ENCODE measurements around the gene TMEM131L.

Gene TMEM131L

DNA sequence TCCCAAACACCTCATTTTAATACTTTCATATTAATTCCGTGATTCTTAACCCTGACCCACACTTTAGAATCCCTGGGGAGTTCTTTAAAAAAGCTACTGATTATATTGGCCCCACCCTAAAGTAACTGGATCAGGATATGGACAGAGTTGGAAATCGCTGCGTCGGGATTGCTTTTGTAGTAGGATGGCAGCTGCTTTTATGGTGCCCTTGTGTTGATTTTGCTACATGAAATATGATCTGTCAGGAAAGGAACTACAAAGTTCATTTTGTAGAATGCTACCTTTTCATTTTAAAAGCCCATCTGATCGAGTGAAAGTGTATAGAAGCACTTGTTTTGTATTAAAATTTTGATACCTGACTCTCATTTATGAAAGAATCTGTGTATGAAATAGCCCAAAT is 43.6 kb downstream of the TMEM131L start:
- no peak for DNase-seq

DNA sequence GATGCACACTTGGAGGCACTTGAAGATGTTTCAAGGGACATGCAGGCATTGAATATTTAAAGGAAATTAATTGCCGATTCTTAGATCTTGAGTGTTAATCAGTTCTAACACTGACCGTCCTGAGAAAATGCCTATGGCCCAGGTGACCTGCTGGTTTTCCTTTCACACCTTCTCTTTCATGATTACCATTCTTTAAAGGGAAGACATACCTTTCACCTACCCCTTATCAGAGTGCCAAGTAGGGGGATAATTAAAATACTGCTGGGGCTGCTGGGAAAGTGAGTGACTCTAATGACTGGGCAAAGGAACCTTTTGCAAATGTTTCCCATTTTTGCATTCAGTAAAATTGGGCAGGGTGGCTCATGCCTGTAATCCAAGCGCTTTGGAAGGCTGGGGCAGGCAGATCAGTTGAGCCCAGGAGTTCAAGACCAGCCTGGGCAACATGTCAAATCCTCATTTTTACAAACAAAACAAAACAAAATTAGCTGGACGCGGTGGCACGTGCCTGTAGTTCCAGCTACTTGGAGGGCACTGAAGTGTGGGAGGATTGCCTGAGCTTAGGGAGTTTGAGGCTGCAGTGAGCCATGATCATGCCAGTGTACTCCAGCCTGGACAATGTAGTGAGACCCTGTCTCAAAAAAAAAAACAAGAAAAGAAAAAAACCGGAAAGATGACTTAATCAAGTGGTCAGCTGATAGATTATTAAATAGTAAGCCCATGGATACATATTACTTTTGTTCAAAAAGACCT is 44.3 kb downstream of the TMEM131L start:
- DNase-seq, result no peak

GRCh38 chr4:153511104-153511503 is 44.9 kb downstream of the TMEM131L start:
- DNase-seq, result no peak

GRCh38 chr4:153512162-153512852 is 46.1 kb downstream of the TMEM131L start:
- DNase-seq, result no peak

DNA sequence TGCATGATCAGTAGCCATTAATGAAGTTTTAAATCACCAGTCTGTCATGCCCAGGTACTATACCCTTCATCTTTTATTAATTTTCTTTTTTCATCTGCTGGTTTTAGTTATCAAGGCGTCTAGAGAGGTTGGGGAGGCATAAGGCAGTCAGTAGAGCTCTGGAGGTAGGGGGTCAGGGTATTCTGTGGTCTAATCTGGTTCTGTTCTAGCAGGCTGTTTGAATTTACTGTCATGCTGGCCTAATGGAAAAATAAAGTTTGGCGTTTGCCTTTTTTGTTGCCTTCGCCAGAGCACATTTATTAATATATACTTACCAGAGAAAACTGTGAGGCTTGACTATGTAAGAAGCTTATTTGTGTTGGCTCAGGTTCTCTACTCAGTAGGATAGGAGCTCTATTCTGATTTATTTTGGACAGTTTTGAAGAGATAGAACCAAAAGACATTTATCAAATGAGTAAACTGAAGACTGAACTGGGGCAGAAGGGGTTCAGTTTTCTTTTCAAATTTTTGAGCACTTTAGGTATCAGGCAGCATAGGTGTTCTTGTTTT is 46.9 kb downstream of the TMEM131L start:
- no peak for DNase-seq

GRCh38 chr4:153513596-153513995 is 47.4 kb downstream of the TMEM131L start:
- no peak for DNase-seq

DNA sequence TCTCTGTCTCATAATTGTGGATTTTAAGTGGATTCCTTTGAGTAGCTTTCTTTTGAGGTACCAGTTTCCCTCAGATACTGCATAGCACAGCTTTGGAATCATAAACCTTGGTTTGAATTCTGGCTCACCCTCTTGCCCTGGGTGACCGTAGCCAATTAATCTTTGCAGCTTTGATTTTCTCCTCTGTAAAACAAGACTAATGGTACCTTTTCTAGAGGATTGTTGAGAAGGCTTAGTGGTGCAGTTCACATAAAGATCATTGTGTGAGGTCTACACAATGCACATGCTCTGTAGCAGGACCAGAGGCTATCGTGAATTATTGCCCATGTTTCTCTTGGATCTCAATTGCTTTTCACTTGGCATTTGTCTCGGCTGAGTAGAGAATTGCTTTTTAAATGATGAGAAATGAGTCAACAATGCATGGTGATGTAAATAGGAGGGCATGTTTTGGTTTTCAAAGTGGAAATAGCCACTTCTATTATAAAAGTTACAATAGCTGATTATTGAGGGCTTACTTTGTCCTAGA is 47.9 kb downstream of the TMEM131L start:
- DNase-seq, result no peak

GRCh38 chr4:153514688-153515426 is 48.7 kb downstream of the TMEM131L start:
- DNase-seq, result no peak

GRCh38 chr4:153517159-153517558 is 51.0 kb downstream of the TMEM131L start:
- no peak for DNase-seq

DNA sequence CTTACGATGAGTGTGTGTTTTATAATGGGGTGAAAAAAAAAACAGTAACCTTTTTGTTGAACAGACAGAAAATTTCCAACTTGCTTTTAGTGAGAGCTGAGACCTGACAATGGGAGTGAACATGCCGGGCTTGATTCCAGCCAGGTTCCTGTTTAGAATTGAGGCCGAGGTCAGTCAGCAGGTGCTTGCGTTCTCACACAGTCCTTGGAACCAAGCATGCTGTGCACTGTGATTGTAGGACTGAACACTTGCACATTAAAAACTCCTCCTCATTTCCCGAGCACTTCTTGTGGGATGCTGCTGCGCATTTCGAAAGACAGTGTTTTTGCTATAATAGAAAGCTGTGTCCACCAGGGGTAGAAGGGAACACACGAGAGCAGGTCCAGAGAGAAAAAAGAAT is 51.8 kb downstream of the TMEM131L start:
- DNase-seq, result no peak

DNA sequence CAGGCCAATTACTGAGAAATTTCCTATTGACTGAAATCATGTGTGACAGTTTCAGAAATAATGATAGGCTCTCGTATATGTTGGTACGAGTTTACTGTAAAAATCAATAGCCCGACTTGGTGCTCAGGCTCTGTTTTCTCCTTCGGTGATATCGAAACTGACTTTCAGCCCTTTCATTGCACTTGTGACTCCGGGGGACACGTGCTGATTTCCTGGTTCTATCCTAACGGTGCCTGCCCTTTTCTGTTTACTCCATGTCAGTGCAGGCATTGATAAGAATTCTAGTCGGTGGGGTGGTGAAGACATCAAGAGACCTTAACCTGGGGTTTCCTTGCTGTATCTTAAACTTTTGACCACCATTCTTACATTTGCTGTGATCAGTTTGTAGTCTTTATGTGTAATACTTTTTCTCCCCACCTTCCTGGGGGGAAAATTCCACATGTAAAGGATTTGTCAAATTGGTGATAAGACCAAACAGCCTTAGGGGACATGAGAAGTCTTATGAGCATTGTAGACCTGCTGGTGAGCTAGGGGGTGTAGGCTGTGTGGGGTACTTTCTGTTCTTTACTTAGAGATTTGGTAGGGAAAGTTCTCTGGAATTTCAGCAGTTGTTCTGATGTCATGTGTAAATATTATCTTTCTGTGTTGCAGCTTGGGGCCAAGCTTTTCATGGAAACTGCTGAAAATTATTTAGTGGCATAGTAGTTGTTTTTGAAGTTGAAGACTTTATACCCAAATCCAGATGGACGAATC is 52.7 kb downstream of the TMEM131L start:
- DNase-seq, result no peak

- no peak for DNase-seq
Measured at GRCh38 chr4:153519687-153520086, 53.5 kb downstream of the TMEM131L start.

DNA sequence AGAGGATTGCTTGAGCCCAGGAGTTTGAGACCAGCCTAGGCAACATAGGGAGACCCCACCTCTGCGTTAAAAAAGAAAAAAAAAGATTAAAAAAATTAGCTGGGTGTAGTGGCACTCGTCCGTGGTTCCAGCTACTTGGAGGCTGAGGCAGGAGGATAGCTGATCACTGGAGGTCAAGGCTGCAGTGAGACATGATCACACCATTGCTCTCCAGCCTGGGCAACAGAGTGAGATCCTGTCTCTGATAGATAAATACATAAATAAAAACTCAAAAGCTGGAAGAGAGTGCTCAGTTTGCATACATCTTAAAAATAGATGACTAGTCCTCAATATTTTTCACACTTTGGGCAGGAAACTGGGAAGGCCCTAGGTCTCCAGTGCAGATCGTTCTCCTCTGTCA is 54.1 kb downstream of the TMEM131L start:
- no peak for DNase-seq

DNA sequence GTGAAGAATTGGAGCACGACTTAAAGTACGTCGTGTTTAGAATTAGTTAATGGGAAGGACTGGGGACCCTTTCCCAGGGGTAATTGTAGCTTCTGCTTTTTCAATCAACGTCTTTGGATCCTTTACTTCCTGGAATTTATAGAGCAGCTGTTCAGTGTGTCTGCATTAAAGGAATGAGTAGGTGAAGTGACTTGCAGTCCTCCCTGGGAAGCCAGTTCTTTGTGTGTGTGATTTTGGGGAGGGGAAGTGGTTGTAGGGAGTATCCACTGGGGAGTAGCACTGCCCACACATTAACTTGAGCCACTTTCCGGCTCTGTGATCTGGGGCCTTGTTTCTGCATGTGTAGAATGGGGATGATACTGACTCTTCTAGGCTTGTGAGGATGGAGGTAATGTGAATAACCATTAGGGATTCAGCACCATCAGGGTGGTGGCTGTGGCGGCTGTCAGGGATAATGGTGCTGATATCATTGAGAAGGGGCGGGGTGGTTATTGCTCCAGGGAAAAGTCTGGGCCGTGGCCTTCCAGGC is 54.7 kb downstream of the TMEM131L start:
- DNase-seq, result no peak

DNA sequence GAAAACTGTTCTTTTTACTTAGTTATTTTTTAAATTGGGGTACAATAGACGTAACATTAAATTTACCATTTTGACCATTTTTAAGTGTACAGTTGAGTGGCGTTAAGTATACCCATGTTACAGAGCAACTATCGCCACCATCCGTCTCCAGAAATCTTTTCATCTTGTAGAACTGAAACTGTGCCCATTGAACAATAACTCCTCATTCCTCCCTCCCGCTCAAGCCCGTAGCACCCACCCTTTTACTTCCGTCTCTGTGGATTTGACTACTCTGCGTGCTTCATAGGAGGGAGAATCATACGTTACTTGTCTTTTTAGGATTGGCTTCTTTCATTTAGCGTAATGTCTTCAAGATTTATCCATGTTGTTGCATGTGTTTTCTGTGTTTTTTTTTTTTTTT is 55.3 kb downstream of the TMEM131L start:
- no peak for DNase-seq

DNA sequence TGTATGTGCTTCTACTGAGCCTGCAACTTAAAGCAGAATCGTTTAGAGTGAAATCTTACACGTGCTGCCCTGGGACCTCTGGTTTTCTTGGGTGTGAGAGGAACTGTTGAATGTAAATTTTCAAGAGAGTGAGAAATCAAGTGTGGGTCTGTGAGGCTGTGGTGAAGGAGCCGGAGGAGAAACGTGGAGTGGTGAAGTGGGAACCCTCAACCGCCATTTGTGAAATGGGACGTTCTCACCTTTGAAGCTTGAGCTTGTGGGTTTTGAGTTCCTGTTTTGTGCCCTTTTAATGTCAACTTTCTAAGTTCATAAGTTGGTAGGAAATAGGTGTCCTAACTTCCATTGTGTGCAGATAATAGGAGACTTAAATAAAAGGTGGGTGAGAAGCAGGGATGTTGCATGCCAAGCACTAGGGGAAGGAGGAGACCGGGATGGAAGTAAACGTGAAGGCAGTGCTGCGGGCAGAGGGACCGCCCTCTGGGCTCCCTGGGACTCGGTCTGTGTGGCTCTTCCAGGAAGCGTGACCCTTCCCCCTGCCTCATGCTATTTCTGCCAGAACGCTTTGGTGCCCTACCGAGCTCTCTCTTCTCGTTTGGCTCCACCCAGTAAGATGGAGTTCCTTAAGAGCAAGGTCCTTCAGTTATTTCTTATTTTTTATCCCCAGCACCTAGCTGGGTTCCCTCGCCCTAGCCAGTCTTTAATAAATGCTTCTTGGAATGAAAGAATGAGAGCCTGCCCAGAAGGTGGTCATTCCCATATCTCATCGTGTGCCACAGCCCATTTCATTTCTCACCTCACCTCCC is 56.0 kb downstream of the TMEM131L start:
- peak; percentile 64 for DNase-seq

- DNase-seq, result peak; percentile 59
Measured at GRCh38 chr4:153522802-153523094, 56.6 kb downstream of the TMEM131L start.

- no peak for DNase-seq
Measured at GRCh38 chr4:153523164-153523796, 57.1 kb downstream of the TMEM131L start.

DNA sequence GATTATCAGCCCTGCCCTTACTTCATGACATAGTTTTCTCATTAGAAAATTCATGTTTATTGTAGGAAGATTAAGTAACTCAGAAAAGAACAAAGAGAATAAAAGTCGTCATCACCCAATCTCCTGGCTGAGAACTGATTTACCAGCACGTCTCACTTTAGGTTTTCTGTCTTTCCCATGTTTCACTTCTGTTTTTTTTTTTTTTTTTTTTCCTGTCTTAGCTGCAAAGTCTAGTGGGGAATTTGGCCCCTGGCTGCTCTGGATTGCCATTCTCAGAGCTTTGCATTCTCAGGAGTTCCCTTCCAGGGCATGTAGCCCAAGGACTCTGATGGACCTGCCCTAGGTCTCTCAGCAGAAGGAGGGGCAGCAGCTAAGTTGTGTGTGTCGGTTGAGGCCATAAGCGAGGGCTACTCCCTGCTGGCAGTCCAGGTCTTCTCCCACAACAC is 57.8 kb downstream of the TMEM131L start:
- DNase-seq, result no peak

- no peak for DNase-seq
Measured at GRCh38 chr4:153524682-153525081, 58.5 kb downstream of the TMEM131L start.

GRCh38 chr4:153527690-153528089 is 61.5 kb downstream of the TMEM131L start:
- DNase-seq, result no peak

Data from activated CD4-positive, CD25-positive, alpha-beta regulatory T cell treated with anti-CD3 and anti-CD28 coated beads, Interleukin-2, amount 50 U/mL, for 72 hours (primary cell).